Mesenchymal stem cell (in vitro differentiated cells and primary cell): Measurements from ENCODE around the gene TNP2.
A peak's percentile ranks its signal among the peaks of the same experiment; 100 is the strongest.
"Not testable (repeated sequence)": the region's sequence is repeated elsewhere in the genome, so short reads cannot be mapped to it uniquely, and the experiment has no call there.

Source experiments
- DNase-seq: peaks from one replicate; pipeline ENCODE4 v3.0.0-alpha.2; 2013
- H2AFZ ChIP-seq: one replicate; pipeline ENCODE4 v1.6.1; 2013; ENCODE audit warnings: low read depth, mild to moderate bottlenecking, control low read depth, inconsistent platforms, low read length, moderate library complexity
- H2AK5ac ChIP-seq: 2 replicates; pipeline ENCODE4 v1.6.1; 2013; ENCODE audit warnings: low read length, moderate library complexity, mild to moderate bottlenecking, inconsistent platforms; ENCODE audit not compliant: severe bottlenecking
- H2BK120ac ChIP-seq: one replicate; pipeline ENCODE4 v1.6.1; 2013; ENCODE audit warnings: low read depth, mild to moderate bottlenecking, inconsistent platforms, low read length, moderate library complexity
- H2BK12ac ChIP-seq, 2 experiments: one replicate each; pipeline ENCODE4 v1.6.1; 2013; ENCODE audit warnings: inconsistent platforms in 2 of 2, low read length in 2 of 2, mild to moderate bottlenecking in 2 of 2, moderate library complexity in 2 of 2, control low read depth in 1 of 2
- H2BK15ac ChIP-seq: one replicate; pipeline ENCODE4 v1.6.1; 2013; ENCODE audit warnings: mild to moderate bottlenecking, low read depth, inconsistent platforms; ENCODE audit not compliant: poor library complexity, severe bottlenecking
- H2BK5ac ChIP-seq: 2 replicates; pipeline ENCODE4 v1.6.1; 2013; ENCODE audit warnings: low read depth, mild to moderate bottlenecking, low read length, control low read depth, inconsistent platforms; ENCODE audit not compliant: poor library complexity, severe bottlenecking
- H3K14ac ChIP-seq, 2 experiments: one replicate each; pipeline ENCODE4 v1.6.1; 2013; ENCODE audit warnings: inconsistent platforms in 2 of 2, low read length in 2 of 2, control low read depth in 1 of 2, mild to moderate bottlenecking in 1 of 2, moderate library complexity in 1 of 2
- H3K18ac ChIP-seq, 2 experiments: one replicate each; pipeline ENCODE4 v1.6.1; 2013; ENCODE audit warnings: inconsistent platforms in 2 of 2, low read length in 2 of 2, control low read depth in 1 of 2, low read depth in 1 of 2, mild to moderate bottlenecking in 1 of 2
- H3K23ac ChIP-seq, 2 experiments: one replicate each; pipeline ENCODE4 v1.6.1; 2013; ENCODE audit warnings: inconsistent platforms in 2 of 2, low read length in 2 of 2, mild to moderate bottlenecking in 2 of 2, moderate library complexity in 2 of 2, control low read depth in 1 of 2
- H3K27ac ChIP-seq: 2 replicates; pipeline ENCODE4 v1.5.1; 2013; ENCODE audit warnings: mild to moderate bottlenecking, moderate library complexity, low read length, control low read depth, inconsistent platforms; ENCODE audit not compliant: poor library complexity, severe bottlenecking
- H3K27me3 ChIP-seq, 2 experiments: 2 replicates each; pipeline versions ENCODE4 v1.6.1 to v1.7.0; 2013; ENCODE audit warnings: low read length in 2 of 2, mild to moderate bottlenecking in 2 of 2, moderate library complexity in 2 of 2, control low read depth in 1 of 2, inconsistent platforms in 1 of 2; ENCODE audit not compliant: control insufficient read depth in 1 of 2, insufficient read depth in 1 of 2
- H3K36me3 ChIP-seq, 2 experiments: 2 replicates each; pipeline versions ENCODE4 v1.6.1 to v1.7.0; 2013; ENCODE audit warnings: low read length in 2 of 2, control low read depth in 1 of 2, inconsistent platforms in 1 of 2, low read depth in 1 of 2, mild to moderate bottlenecking in 1 of 2; ENCODE audit not compliant: insufficient read depth in 2 of 2, control insufficient read depth in 1 of 2
- H3K4ac ChIP-seq, 2 experiments: one replicate each; pipeline ENCODE4 v1.6.1; 2013; ENCODE audit warnings: inconsistent platforms in 2 of 2, low read length in 2 of 2, mild to moderate bottlenecking in 2 of 2, moderate library complexity in 2 of 2, control low read depth in 1 of 2, low read depth in 1 of 2
- H3K4me1 ChIP-seq: 2 replicates; pipeline ENCODE4 v1.6.1; 2013; ENCODE audit warnings: low read depth, low read length, control low read depth; ENCODE audit not compliant: control insufficient read depth, insufficient read depth
- H3K4me2 ChIP-seq: 2 replicates; pipeline ENCODE4 v1.6.1; 2013; ENCODE audit warnings: low read length, mild to moderate bottlenecking, inconsistent platforms; ENCODE audit not compliant: poor library complexity, severe bottlenecking
- H3K4me3 ChIP-seq, 2 experiments: 2 replicates each; pipeline versions ENCODE4 v1.5.1 to v1.7.0; 2013; ENCODE audit warnings: low read length in 2 of 2, mild to moderate bottlenecking in 2 of 2, control low read depth in 1 of 2, low read depth in 1 of 2; ENCODE audit not compliant: insufficient read depth in 1 of 2
- H3K79me1 ChIP-seq: replicated peaks from 2 replicates; pipeline ENCODE4 v1.6.1; 2013; ENCODE audit warnings: mild to moderate bottlenecking, control low read depth, low read length, inconsistent platforms; ENCODE audit not compliant: poor library complexity, severe bottlenecking
- H3K9ac ChIP-seq: 2 replicates; pipeline ENCODE4 v1.7.0; 2013; ENCODE audit warnings: mild to moderate bottlenecking, low read length, moderate library complexity
- H3K9me3 ChIP-seq: 2 replicates; pipeline ENCODE4 v1.7.0; 2013; ENCODE audit warnings: mild to moderate bottlenecking, low read length; ENCODE audit not compliant: control insufficient read depth
- H4K8ac ChIP-seq: one replicate; pipeline ENCODE4 v1.6.1; 2013; ENCODE audit warnings: inconsistent platforms, mild to moderate bottlenecking, low read length, moderate library complexity
- H4K91ac ChIP-seq: one replicate; pipeline ENCODE4 v1.6.1; 2013; ENCODE audit warnings: mild to moderate bottlenecking, low read length, inconsistent platforms
- WGBS: methylation state at CpG from one replicate; pipeline ENCODE4 v1.1.7; 2013; ENCODE audit warnings: mixed read lengths; 5-methylcytosine and 5-hydroxymethylcytosine counted together

Gene TNP2

GRCh38 chr16:11298950-11299547 lies 29.9 kb upstream of the TNP2 start:
- H3K9ac ChIP-seq, H2AFZ ChIP-seq, H3K27me3 ChIP-seq, H3K27ac ChIP-seq, H3K18ac ChIP-seq, H3K23ac ChIP-seq, H3K79me1 ChIP-seq, H2BK15ac ChIP-seq, H2BK120ac ChIP-seq, H4K91ac ChIP-seq, H3K9me3 ChIP-seq, DNase-seq, H3K4ac ChIP-seq, H2BK5ac ChIP-seq, H4K8ac ChIP-seq, H3K36me3 ChIP-seq, H2AK5ac ChIP-seq, H3K4me3 ChIP-seq, H3K14ac ChIP-seq, H3K4me2 ChIP-seq: not testable (repeated sequence)
- Histone ChIP-seq H3K4me1 (peaks cover 24% of the 10 kb centered on the region), H2BK12ac (peak overlapping the region in 1 of 2 experiments; percentile 49)
- 90% methylated on average over 13 of the region's 13 CpGs for WGBS

GRCh38 chr16:11298143-11298900 lies 29.2 kb upstream of the TNP2 start:
- H3K36me3 ChIP-seq = no peaks in the 10 kb centered on the region
- H3K9me3 ChIP-seq = no peaks in the 10 kb centered on the region
- H2AK5ac ChIP-seq = peak overlapping the region; percentile 16
- no peak overlapping the region for H2BK120ac ChIP-seq
- no peak overlapping the region for H4K8ac ChIP-seq
- H3K9ac ChIP-seq = no peak overlapping the region
- H3K4me1 ChIP-seq = peaks cover 18% of the 10 kb centered on the region
- no peak overlapping the region for H3K27ac ChIP-seq
- no peak overlapping the region for H2BK15ac ChIP-seq
- no peak overlapping the region for H4K91ac ChIP-seq
- H3K23ac ChIP-seq = no peak overlapping the region
- H3K27me3 ChIP-seq = peaks cover 0 to 4% of the 10 kb centered on the region in 2 experiments
- H3K79me1 ChIP-seq = no peaks in the 10 kb centered on the region
- no peak overlapping the region for H3K4ac ChIP-seq
- H3K4me3 ChIP-seq = no peak overlapping the region
- no peak for DNase-seq
- no peak overlapping the region for H2BK5ac ChIP-seq
- H3K14ac ChIP-seq = no peak overlapping the region
- 100% methylated on average over 4 of the region's 5 CpGs for WGBS
- no peak overlapping the region for H3K4me2 ChIP-seq
- peak overlapping the region in 1 of 2 experiments; percentile 26 for H2BK12ac ChIP-seq
- no peak overlapping the region for H2AFZ ChIP-seq
- no peak overlapping the region for H3K18ac ChIP-seq

- Histone ChIP-seq H3K27ac (peak overlapping the region; percentile 31), H2BK120ac (no peak overlapping the region), H3K27me3 (peaks cover 0 to 4% of the 10 kb centered on the region in 2 experiments), H2BK5ac (no peak overlapping the region), H3K4me2 (no peak overlapping the region), H2AK5ac (no peak overlapping the region), H4K8ac (no peak overlapping the region), H3K18ac (peak overlapping the region in 1 of 2 experiments; percentile 29), H2AFZ (no peak overlapping the region), H3K4me1 (peaks cover 18% of the 10 kb centered on the region), H3K9ac (peak overlapping the region; percentile 16), H3K14ac (no peak overlapping the region), H3K36me3 (no peaks in the 10 kb centered on the region), H3K79me1 (no peaks in the 10 kb centered on the region), H3K4me3 (peak overlapping the region in 1 of 2 experiments; percentile 47), H3K23ac (no peak overlapping the region), H2BK12ac (no peak overlapping the region), H4K91ac (no peak overlapping the region), H2BK15ac (no peak overlapping the region), H3K9me3 (no peaks in the 10 kb centered on the region), H3K4ac (no peak overlapping the region)
- WGBS = 22% methylated on average over 17 of the region's 19 CpGs
- peak; percentile 77 for DNase-seq
Observed at GRCh38 chr16:11297492-11298142, 28.5 kb upstream of the TNP2 start.
